Lower leg skin (tissue), 3 donors: ENCODE results near the gene DCAF4.

ENCODE experiments used
- CTCF ChIP-seq, 3 donors: fragments of 450-650 bp; IDR thresholded peaks; one replicate each; pipeline ENCODE4 v1.5.1; 2016; ENCODE audit warnings: antibody characterized with exemption in 3 of 3, mild to moderate bottlenecking in 3 of 3, moderate library complexity in 2 of 3
- POLR2A ChIP-seq, 2 donors: fragments of 450-650 bp; IDR thresholded peaks; one replicate each; pipeline ENCODE4 v1.6.1; 2016 to 2017; ENCODE audit warnings: antibody characterized with exemption in 2 of 2, mild to moderate bottlenecking in 1 of 2, moderate library complexity in 1 of 2

- TF ChIP-seq POLR2A (IDR thresholded peaks at IDR 0.05) (no peak), CTCF (IDR thresholded peaks at IDR 0.05) (no peak)
These were observed 60.6 kb downstream of the DCAF4 start for GRCh38 chr14:72986857-72987256.
